Keratinocyte (primary cell): ENCODE results near the gene SUGCT. TPM values are rescaled to one million over a fixed set of nuclear protein-coding genes. Genes with fewer than 3 reads are reported as not detected.

Experiments used
- DNase-seq: peaks from one replicate; pipeline ENCODE4 v3.0.0-alpha.2; 2011; ENCODE audit warnings: low read depth, missing footprints, low spot score
- FAIRE-seq: peaks from 2 replicates; lab custom pipeline; 2011; peaks lifted over from hg19 to GRCh38; lab: Jason Lieb, UNC
- H2AFZ ChIP-seq: 2 replicates; pipeline ENCODE4 v1.6.0; 2012; ENCODE audit warnings: low read length, control low read depth, inconsistent platforms; ENCODE audit not compliant: control insufficient read depth
- H3K27ac ChIP-seq: 2 replicates; pipeline ENCODE4 v1.5.1; 2011; ENCODE audit warnings: low read length; ENCODE audit not compliant: control insufficient read depth, insufficient read depth
- H3K27me3 ChIP-seq: 3 replicates; pipeline ENCODE4 v1.6.0; 2011; ENCODE audit warnings: low read length; ENCODE audit not compliant: control insufficient read depth, insufficient read depth; ENCODE audit errors: extremely low read depth
- H3K36me3 ChIP-seq, 2 experiments: 2 replicates in 1 of 2; 3 replicates in 1 of 2; pipeline ENCODE4 v1.5.1; 2011; ENCODE audit warnings: low read length in 2 of 2, mild to moderate bottlenecking in 1 of 2; ENCODE audit not compliant: control insufficient read depth in 2 of 2, insufficient read depth in 2 of 2; ENCODE audit errors: extremely low read depth in 1 of 2
- H3K4me1 ChIP-seq: 3 replicates; pipeline ENCODE4 v1.5.1; 2011; ENCODE audit warnings: low read length; ENCODE audit not compliant: control insufficient read depth, insufficient read depth; ENCODE audit errors: extremely low read depth
- H3K4me2 ChIP-seq: 3 replicates; pipeline ENCODE4 v1.6.0; 2011; ENCODE audit warnings: low read depth, low read length; ENCODE audit not compliant: control insufficient read depth, insufficient read depth; ENCODE audit errors: extremely low read depth
- H3K4me3 ChIP-seq, 3 experiments: fragments of 200-600 bp in 1 of 3; sonication (generic) in 1 of 3; 2 replicates in 2 of 3; 3 replicates in 1 of 3; pipeline ENCODE4 v1.5.1; 2011 to 2016; ENCODE audit warnings: low read length in 3 of 3, mild to moderate bottlenecking in 3 of 3, control low read depth in 2 of 3, inconsistent platforms in 1 of 3, low read depth in 1 of 3, mixed read lengths in 1 of 3, mixed run types in 1 of 3, moderate library complexity in 1 of 3; ENCODE audit not compliant: control insufficient read depth in 2 of 3, insufficient read depth in 2 of 3; ENCODE audit errors: extremely low read depth in 1 of 3
- H3K79me2 ChIP-seq: 2 replicates; pipeline ENCODE4 v1.6.0; 2012; ENCODE audit warnings: low read length; ENCODE audit not compliant: control insufficient read depth, insufficient read depth
- H3K9ac ChIP-seq: 3 replicates; pipeline ENCODE4 v1.6.0; 2011; ENCODE audit warnings: low read length; ENCODE audit not compliant: control insufficient read depth, insufficient read depth; ENCODE audit errors: extremely low read depth
- H3K9me1 ChIP-seq: 3 replicates; pipeline ENCODE4 v1.6.0; 2011; ENCODE audit warnings: low read length; ENCODE audit not compliant: control insufficient read depth, insufficient read depth; ENCODE audit errors: extremely low read depth
- H3K9me3 ChIP-seq: 2 replicates; pipeline ENCODE4 v1.5.1; 2012; ENCODE audit warnings: low read depth, low read length; ENCODE audit not compliant: control insufficient read depth
- H4K20me1 ChIP-seq: 3 replicates; pipeline ENCODE4 v1.6.0; 2011; ENCODE audit warnings: low read length; ENCODE audit not compliant: control insufficient read depth, insufficient read depth; ENCODE audit errors: extremely low read depth
- CTCF ChIP-seq, 3 experiments: IDR thresholded peaks in 1 of 3; conservative IDR thresholded peaks in 1 of 3; optimal IDR thresholded peaks in 1 of 3; 2 replicates in 2 of 3; 3 replicates in 1 of 3; pipeline versions ENCODE3 to v1.5.1; 2011; ENCODE audit warnings: low read length in 3 of 3, mild to moderate bottlenecking in 3 of 3, moderate library complexity in 2 of 3, control low read depth in 1 of 3, inconsistent platforms in 1 of 3; ENCODE audit not compliant: insufficient read depth in 2 of 3; ENCODE audit errors: extremely low read depth in 1 of 3
- EZH2 ChIP-seq: IDR thresholded peaks from one replicate; pipeline ENCODE4 v1.6.1; 2012; ENCODE audit warnings: inconsistent platforms, mild to moderate bottlenecking, low read length, moderate library complexity
- dilution Hi-C: fragments of 300-500 bp; cut with MboI; formaldehyde crosslinking; loops from one replicate; pipeline ENCODE4 v1.7.0; 2020; ENCODE audit warnings: low sequenced_read_pairs; ENCODE audit not compliant: extremely low pct_ligation_motif_present
- polyA plus RNA-seq, 5 experiments: library from polyadenylated mRNA; depleted of rRNA in 3 of 5; stranded (reverse) in 3 of 5; stranded (forward) in 1 of 5; unstranded in 1 of 5; fragments of >200 nt; gene quantifications; 1 replicate in 1 of 5; 2 replicates in 3 of 5; 3 replicates in 1 of 5; pipeline versions ENCODE4 v1.2.1 to v1.2.3, GENCODE V29; 2011 to 2012; ENCODE audit warnings: missing spikeins in 2 of 5, low read depth in 1 of 5, low replicate concordance in 1 of 5

SUGCT gene
- polyA plus RNA-seq, 1 donor (not counting 4 experiments of a cell fraction or from before 2014, with no cell fraction given) = 134 TPM

- FAIRE-seq (no peak), DNase-seq (no peak)
- no peaks in the 10 kb centered on the region for H3K9me1 ChIP-seq
- no peak overlapping the region for H3K4me3 ChIP-seq
- dilution Hi-C loops = no loop called here
- H3K27me3 ChIP-seq = no peaks in the 10 kb centered on the region
- no peaks in the 10 kb centered on the region for H4K20me1 ChIP-seq
- H3K36me3 ChIP-seq = no peaks in the 10 kb centered on the region
- TF ChIP-seq EZH2 = no peak
- TF ChIP-seq CTCF (optimal IDR thresholded peaks at IDR 0.05 in 1 of 3, IDR thresholded peaks at IDR 0.05 in 1 of 3, conservative IDR thresholded peaks at IDR 0.05 in 1 of 3; ENCODE audit: extremely low read depth in 1 of 3, insufficient read depth in 2 of 3, low read length in 3 of 3) = no peak
- H3K9ac ChIP-seq = no peak overlapping the region
- H3K27ac ChIP-seq = no peak overlapping the region
- no peaks in the 10 kb centered on the region for H3K4me1 ChIP-seq
- no peaks in the 10 kb centered on the region for H3K79me2 ChIP-seq
- no peak overlapping the region for H2AFZ ChIP-seq
- no peaks in the 10 kb centered on the region for H3K9me3 ChIP-seq
- no peak overlapping the region for H3K4me2 ChIP-seq
These were observed 670.6 kb downstream of the SUGCT start for GRCh38 chr7:40805361-40805760.

- no peaks in the 10 kb centered on the region for H3K27me3 ChIP-seq
- no peaks in the 10 kb centered on the region for H3K79me2 ChIP-seq
- no peak overlapping the region for H2AFZ ChIP-seq
- no peaks in the 10 kb centered on the region for H3K4me1 ChIP-seq
- no peak overlapping the region for H3K9ac ChIP-seq
- FAIRE-seq (peak; percentile 49), DNase-seq (no peak)
- H3K9me1 ChIP-seq = no peaks in the 10 kb centered on the region
- no peak for TF ChIP-seq EZH2
- TF ChIP-seq CTCF (optimal IDR thresholded peaks at IDR 0.05 in 1 of 3, IDR thresholded peaks at IDR 0.05 in 1 of 3, conservative IDR thresholded peaks at IDR 0.05 in 1 of 3; ENCODE audit: extremely low read depth in 1 of 3, insufficient read depth in 2 of 3, low read length in 3 of 3) = no peak
- no peaks in the 10 kb centered on the region for H3K36me3 ChIP-seq
- H4K20me1 ChIP-seq = no peaks in the 10 kb centered on the region
- no peak overlapping the region for H3K4me2 ChIP-seq
- H3K9me3 ChIP-seq = no peaks in the 10 kb centered on the region
- no peak overlapping the region for H3K4me3 ChIP-seq
- no peak overlapping the region for H3K27ac ChIP-seq
- dilution Hi-C loops = no loop called here
These were observed 673.7 kb downstream of the SUGCT start for GRCh38 chr7:40808378-40808942.
